Right lobe of liver (tissue), 6 donors: ENCODE data around the gene CCDC63. TPM values are rescaled to one million over a fixed set of nuclear protein-coding genes. Genes with fewer than 3 reads are reported as not detected.

Experiments
- ATAC-seq, 4 donors: fragments of 200-7000 bp; cut with Tn5 transposase; one replicate each; pipeline ENCODE4 v1.9.1; 2020; ENCODE audit warnings: mild to moderate bottlenecking in 4 of 4, moderate library complexity in 4 of 4
- DNase-seq, 3 donors: peaks; one replicate each; pipeline ENCODE4 v3.0.0-alpha.2; 2020
- H3K27ac ChIP-seq, 3 donors: fragments of 200-600 bp; one replicate each; pipeline ENCODE4 v1.8.0; 2022
- H3K27me3 ChIP-seq, 2 donors: fragments of 200-600 bp; one replicate each; pipeline ENCODE4 v1.8.0; 2022
- H3K36me3 ChIP-seq, 4 donors: fragments of 200-600 bp; sonication (generic) in 1 of 4; one replicate each; pipeline versions ENCODE4 v1.5.1 to v1.8.0; 2017 to 2022; ENCODE audit warnings: control low read depth in 1 of 4
- H3K4me1 ChIP-seq, 4 donors: fragments of 200-600 bp; sonication (generic) in 1 of 4; one replicate each; pipeline versions ENCODE4 v1.5.1 to v1.8.0; 2017 to 2022; ENCODE audit warnings: control low read depth in 1 of 4
- H3K4me3 ChIP-seq, 3 donors: fragments of 200-600 bp; one replicate each; pipeline ENCODE4 v1.8.0; 2022
- H3K9me3 ChIP-seq, 4 donors: fragments of 200-600 bp; sonication (generic) in 1 of 4; one replicate each; pipeline versions ENCODE4 v1.5.1 to v1.8.0; 2017 to 2022; ENCODE audit warnings: control low read depth in 1 of 4
- CTCF ChIP-seq, 4 donors: fragments of 200-600 bp in 3 of 4; fragments of 450-650 bp in 1 of 4; IDR thresholded peaks; one replicate each; pipeline versions ENCODE4 v1.5.1 to v1.8.0; 2016 to 2022; ENCODE audit warnings: antibody characterized with exemption in 4 of 4, mild to moderate bottlenecking in 2 of 4
- POLR2A ChIP-seq: fragments of 450-650 bp; IDR thresholded peaks from one replicate; pipeline ENCODE4 v1.6.1; 2017; ENCODE audit warnings: antibody characterized with exemption, mild to moderate bottlenecking
- WGBS: methylation state at CpG from one replicate; pipeline ENCODE4 v1.1.6; 2018; ENCODE audit warnings: low coverage, low lambda C conversion rate; ENCODE audit not compliant: insufficient coverage; ENCODE audit errors: missing lambda C conversion rate; 5-methylcytosine and 5-hydroxymethylcytosine counted together
- intact Hi-C, 2 donors: fragments of 100-400 bp; cut with DNase I; formaldehyde crosslinking; loops; one replicate each; pipeline versions ENCODE4 v1.11.2 to v1.14.1; 2022
- total RNA-seq, 6 experiments: library from RNA; depleted of rRNA in 2 of 6; stranded (reverse); fragments of >200 nt in 2 of 6; fragmentation: NEBNext Ultra II Directional in 3 of 6; extraction: Animal tissue kit (Norgen Biotek cat#: 25700) in 3 of 6; gene quantifications; one replicate each; pipeline versions ENCODE4 v1.1.0 to v1.2.4, GENCODE V29; 2016 to 2023
- donor health status: DM: no; HTN: yes; CAD: no.
- donor health status: DM: no; HTN: no; CAD: no.
- donor health status: DM: no; HTN: no; CAD: no.
- donor health status: DM: no; HTN: yes; CAD: no.
- donor health status: DM: no; HTN: yes; CAD: no.

CCDC63 gene
- total RNA-seq, 6 experiments from 2014 or later: not detected

DNA sequence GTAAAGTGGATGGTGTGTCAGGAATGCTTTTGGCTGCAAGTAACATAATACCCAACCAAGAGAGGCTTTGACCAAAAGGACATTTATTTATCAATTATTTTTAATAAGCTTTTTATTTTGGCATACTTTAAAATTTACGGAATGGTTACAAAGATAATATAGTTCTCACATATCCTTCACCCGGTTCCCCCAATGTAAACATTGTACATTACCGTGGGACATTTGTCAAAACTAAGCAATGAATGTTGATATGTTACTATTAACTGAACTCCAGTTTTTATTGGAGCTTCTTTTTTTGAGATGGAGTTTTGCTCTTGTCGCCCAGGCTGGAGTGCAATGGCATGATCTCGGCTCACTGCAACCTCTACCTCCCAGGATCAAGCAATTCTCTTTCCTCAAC is 23.0 kb downstream of the CCDC63 start:
- Histone ChIP-seq H3K9me3 (no peaks in the 10 kb centered on the region), H3K27me3 (no peaks in the 10 kb centered on the region), H3K36me3 (no peaks in the 10 kb centered on the region), H3K4me3 (no peak overlapping the region), H3K4me1 (no peaks in the 10 kb centered on the region), H3K27ac (no peak overlapping the region)
- ATAC-seq (no peak), DNase-seq (no peak)
- TF ChIP-seq CTCF (IDR thresholded peaks at IDR 0.05) (no peak), POLR2A (no peak)
- 75% methylated on average over 5 of the region's 5 CpGs for WGBS
- intact Hi-C loops: no loop called here

DNA sequence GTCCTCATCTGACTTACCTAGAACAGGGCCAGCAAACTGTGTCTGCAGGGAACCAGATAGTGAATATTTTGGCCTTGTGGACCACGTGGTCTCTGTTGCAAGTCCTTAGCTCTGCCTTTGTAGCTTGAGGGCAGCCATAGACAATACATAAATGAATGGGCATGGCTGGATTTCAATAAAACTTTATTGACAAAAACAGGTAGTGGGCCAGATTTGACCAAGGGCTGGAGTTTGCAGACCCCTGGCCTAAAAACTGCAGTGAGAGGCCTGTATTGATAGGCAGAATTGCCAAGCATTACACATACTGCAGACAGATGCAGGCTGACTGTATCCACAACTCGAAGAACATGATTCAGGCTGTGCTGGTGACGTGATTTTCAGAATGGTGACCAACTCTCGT is 25.3 kb downstream of the CCDC63 start:
- no peaks in the 10 kb centered on the region for H3K27me3 ChIP-seq
- 80% methylated on average over 4 of the region's 4 CpGs for WGBS
- H3K4me1 ChIP-seq: no peaks in the 10 kb centered on the region
- no peak for TF ChIP-seq CTCF (IDR thresholded peaks at IDR 0.05)
- no peak for TF ChIP-seq POLR2A
- H3K36me3 ChIP-seq: no peaks in the 10 kb centered on the region
- H3K4me3 ChIP-seq: no peak overlapping the region
- ATAC-seq: no peak
- H3K27ac ChIP-seq: no peak overlapping the region
- intact Hi-C loops: no loop called here
- DNase-seq: no peak
- no peaks in the 10 kb centered on the region for H3K9me3 ChIP-seq

DNA sequence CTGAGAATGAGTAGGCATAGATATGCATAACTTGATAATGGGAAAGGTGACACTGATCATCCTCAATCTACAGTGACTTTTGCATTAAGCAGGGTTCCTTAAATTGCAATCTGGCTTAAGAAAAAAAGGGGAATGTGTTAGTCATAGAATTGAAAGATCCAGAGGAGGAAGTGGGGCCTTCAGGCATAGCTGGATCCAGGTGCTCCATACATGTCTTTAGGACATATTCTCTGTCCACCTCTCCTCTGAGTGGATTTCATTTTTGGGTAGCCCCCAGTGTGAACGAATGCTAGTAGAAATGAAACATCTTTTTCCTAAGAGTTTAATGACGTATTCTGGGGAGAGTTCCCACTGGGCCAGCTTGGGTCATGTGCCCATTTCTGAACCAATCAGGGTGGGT is 27.6 kb downstream of the CCDC63 start:
- intact Hi-C loops: no loop called here
- Histone ChIP-seq H3K4me1 (no peaks in the 10 kb centered on the region), H3K27me3 (no peaks in the 10 kb centered on the region), H3K27ac (no peak overlapping the region), H3K36me3 (no peaks in the 10 kb centered on the region), H3K4me3 (no peak overlapping the region), H3K9me3 (no peaks in the 10 kb centered on the region)
- DNase-seq (no peak), ATAC-seq (no peak)
- WGBS: 70% methylated on average over 2 of the region's 2 CpGs
- TF ChIP-seq CTCF (IDR thresholded peaks at IDR 0.05): no peak
- TF ChIP-seq POLR2A: no peak

- Histone ChIP-seq H3K27me3 (no peaks in the 10 kb centered on the region), H3K27ac (no peak overlapping the region), H3K4me1 (no peaks in the 10 kb centered on the region), H3K36me3 (no peaks in the 10 kb centered on the region), H3K4me3 (no peak overlapping the region), H3K9me3 (no peaks in the 10 kb centered on the region)
- TF ChIP-seq POLR2A: no peak
- TF ChIP-seq CTCF (IDR thresholded peaks at IDR 0.05): no peak
- ATAC-seq (no peak), DNase-seq (no peak)
- intact Hi-C loops: no loop called here
These were observed 28.0 kb downstream of the CCDC63 start for GRCh38 chr12:110874781-110875180.

DNA sequence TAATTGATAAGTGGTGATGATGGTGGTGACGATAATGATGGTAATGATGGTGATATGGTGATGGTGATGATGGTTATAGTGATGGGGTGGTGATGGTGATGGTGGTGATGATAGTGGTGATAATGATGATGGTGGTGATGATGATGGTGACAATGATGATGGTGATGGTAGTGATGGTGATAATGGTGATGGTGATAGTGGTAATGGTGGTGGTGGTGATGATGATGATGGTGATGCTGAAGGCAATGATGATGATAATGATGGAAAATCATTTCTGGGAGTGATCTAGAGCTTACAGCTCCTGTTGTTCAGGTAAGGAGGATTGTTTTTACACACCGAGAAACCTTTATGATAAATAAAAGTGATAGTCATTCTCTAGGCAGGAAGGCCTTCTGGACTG is 33.9 kb downstream of the CCDC63 start:
- Histone ChIP-seq H3K4me3 (no peak overlapping the region), H3K27me3 (no peaks in the 10 kb centered on the region), H3K9me3 (no peaks in the 10 kb centered on the region), H3K36me3 (no peaks in the 10 kb centered on the region), H3K4me1 (no peaks in the 10 kb centered on the region), H3K27ac (no peak overlapping the region)
- TF ChIP-seq CTCF (IDR thresholded peaks at IDR 0.05) (no peak), POLR2A (no peak)
- intact Hi-C loops: loop anchor here in 1 of 2 donors (10.0 kb wide), 1 partner anchor 176 kb away; no protein-coding TSS in a partner anchor
- DNase-seq (no peak), ATAC-seq (no peak)
- WGBS: 61% methylated on average over 2 of the region's 2 CpGs
